ENCODE results near the gene EZH2. TPM values are rescaled to one million over a fixed set of nuclear protein-coding genes. Genes with fewer than 3 reads are reported as not detected.

The EZH2 gene
- total RNA-seq, 1 experiment from 2014 or later: 46.5 TPM

DNA sequence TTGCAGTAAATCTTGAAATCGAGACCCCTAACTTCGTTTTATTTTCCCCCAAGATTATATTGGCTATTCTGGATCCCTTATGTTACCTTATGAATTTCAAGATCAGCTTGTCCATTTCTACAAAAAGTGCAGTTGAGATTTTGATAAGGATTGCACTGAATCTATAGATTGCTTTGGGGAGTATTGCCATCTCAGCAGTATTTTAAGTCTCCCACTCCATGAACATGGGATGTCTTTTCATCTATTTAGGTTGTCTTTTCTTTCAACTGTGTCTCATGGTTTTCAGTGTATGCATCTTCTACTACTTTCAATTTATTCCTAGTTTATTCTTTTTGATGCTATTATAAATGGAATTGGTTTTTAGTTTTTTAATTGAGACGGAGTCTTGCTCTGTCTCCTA is 89.6 kb downstream of the EZH2 start:
- no TSS peak for BruUV-seq (replicated peaks)
- CTCF ChIA-PET: no interaction called here
- peaks cover 21% of the 10 kb centered on the region for H3K36me3 Mint-ChIP-seq (ENCODE audit: insufficient read depth, unreplicated experiment)

DNA sequence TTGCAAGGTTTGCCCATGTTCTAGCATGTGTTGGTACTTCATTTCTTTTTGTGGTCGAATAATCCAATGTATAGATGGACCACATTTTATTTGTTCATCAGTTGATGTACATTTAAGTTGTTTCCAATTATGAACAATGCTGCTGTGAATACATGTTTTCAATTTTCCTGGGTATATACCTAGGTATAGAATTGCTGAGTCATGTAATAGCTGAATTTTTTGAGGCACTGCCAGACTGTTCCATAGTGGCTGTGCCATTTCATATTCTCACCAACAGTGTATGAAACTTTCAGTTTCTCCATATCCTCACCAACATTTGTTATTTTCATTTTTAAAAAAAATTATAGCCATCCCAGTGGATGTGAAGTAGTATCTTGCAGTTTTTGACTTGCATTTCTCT is 90.5 kb downstream of the EZH2 start:
- peaks cover 28% of the 10 kb centered on the region for H3K36me3 Mint-ChIP-seq (ENCODE audit: insufficient read depth, unreplicated experiment)
- DNase-seq: no peak
- no peaks in the 10 kb centered on the region for H3K27me3 Mint-ChIP-seq (ENCODE audit: unreplicated experiment)
- BruUV-seq (replicated peaks): no TSS peak
- CTCF ChIA-PET: no interaction called here
- H3K4me3 Mint-ChIP-seq (ENCODE audit: low read depth, unreplicated experiment): no peak overlapping the region
- H3K27ac Mint-ChIP-seq (ENCODE audit: unreplicated experiment): no peak overlapping the region
- H3K4me1 Mint-ChIP-seq (ENCODE audit: low read depth, unreplicated experiment): no peaks in the 10 kb centered on the region
- TF ChIP-seq, protein P1, sequence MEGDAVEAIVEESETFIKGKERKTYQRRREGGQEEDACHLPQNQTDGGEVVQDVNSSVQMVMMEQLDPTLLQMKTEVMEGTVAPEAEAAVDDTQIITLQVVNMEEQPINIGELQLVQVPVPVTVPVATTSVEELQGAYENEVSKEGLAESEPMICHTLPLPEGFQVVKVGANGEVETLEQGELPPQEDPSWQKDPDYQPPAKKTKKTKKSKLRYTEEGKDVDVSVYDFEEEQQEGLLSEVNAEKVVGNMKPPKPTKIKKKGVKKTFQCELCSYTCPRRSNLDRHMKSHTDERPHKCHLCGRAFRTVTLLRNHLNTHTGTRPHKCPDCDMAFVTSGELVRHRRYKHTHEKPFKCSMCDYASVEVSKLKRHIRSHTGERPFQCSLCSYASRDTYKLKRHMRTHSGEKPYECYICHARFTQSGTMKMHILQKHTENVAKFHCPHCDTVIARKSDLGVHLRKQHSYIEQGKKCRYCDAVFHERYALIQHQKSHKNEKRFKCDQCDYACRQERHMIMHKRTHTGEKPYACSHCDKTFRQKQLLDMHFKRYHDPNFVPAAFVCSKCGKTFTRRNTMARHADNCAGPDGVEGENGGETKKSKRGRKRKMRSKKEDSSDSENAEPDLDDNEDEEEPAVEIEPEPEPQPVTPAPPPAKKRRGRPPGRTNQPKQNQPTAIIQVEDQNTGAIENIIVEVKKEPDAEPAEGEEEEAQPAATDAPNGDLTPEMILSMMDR (IDR thresholded peaks at IDR 0.05; ENCODE audit: unreplicated experiment): no peak
- intact Hi-C loops (cut with micrococcal nuclease; ENCODE audit: unreplicated experiment): no loop called here
- H3K9me3 Mint-ChIP-seq (ENCODE audit: low read depth, unreplicated experiment): no peaks in the 10 kb centered on the region

More for the DNA sequence above, 89.6 kb downstream of the EZH2 start:
- Mint-ChIP-seq H3K4me3 (ENCODE audit: low read depth, unreplicated experiment) (no peak overlapping the region), H3K27me3 (ENCODE audit: unreplicated experiment) (no peaks in the 10 kb centered on the region), H3K27ac (ENCODE audit: unreplicated experiment) (no peak overlapping the region), H3K9me3 (ENCODE audit: low read depth, unreplicated experiment) (no peaks in the 10 kb centered on the region), H3K4me1 (ENCODE audit: low read depth, unreplicated experiment) (no peaks in the 10 kb centered on the region)
- no peak for DNase-seq
- intact Hi-C loops (cut with micrococcal nuclease; ENCODE audit: unreplicated experiment): no loop called here
- TF ChIP-seq, protein P1 (IDR thresholded peaks at IDR 0.05; ENCODE audit: unreplicated experiment): no peak

DNA sequence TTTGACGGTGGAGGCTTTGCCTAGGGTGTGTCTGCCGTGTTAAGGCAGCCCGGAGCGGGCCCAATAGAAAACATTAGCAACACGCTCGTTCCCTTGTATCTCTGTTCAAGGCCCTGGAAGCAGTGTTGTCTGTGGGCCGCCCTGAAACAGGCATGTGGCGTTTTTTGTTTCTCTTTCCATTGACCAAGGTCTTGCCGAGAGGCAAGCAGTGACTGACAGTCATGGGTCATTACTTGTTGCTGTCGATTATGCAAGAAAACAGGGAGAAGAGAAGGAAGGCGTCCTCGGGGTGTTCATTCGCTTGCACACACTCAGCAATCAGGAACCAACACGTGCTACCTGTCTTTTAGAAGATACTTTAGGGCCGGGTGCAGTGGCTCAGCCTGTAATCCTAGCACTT is 92.5 kb downstream of the EZH2 start:
- Mint-ChIP-seq H3K4me3 (ENCODE audit: low read depth, unreplicated experiment) (no peak overlapping the region), H3K9me3 (ENCODE audit: low read depth, unreplicated experiment) (no peaks in the 10 kb centered on the region), H3K4me1 (ENCODE audit: low read depth, unreplicated experiment) (no peaks in the 10 kb centered on the region), H3K36me3 (ENCODE audit: insufficient read depth, unreplicated experiment) (peaks cover 33% of the 10 kb centered on the region), H3K27ac (ENCODE audit: unreplicated experiment) (no peak overlapping the region), H3K27me3 (ENCODE audit: unreplicated experiment) (no peaks in the 10 kb centered on the region)
- TF ChIP-seq, protein P1 (IDR thresholded peaks at IDR 0.05; ENCODE audit: unreplicated experiment): no peak
- CTCF ChIA-PET: no interaction called here
- no peak for DNase-seq
- BruUV-seq (replicated peaks): no TSS peak
- intact Hi-C loops (cut with micrococcal nuclease; ENCODE audit: unreplicated experiment): no loop called here

DNA sequence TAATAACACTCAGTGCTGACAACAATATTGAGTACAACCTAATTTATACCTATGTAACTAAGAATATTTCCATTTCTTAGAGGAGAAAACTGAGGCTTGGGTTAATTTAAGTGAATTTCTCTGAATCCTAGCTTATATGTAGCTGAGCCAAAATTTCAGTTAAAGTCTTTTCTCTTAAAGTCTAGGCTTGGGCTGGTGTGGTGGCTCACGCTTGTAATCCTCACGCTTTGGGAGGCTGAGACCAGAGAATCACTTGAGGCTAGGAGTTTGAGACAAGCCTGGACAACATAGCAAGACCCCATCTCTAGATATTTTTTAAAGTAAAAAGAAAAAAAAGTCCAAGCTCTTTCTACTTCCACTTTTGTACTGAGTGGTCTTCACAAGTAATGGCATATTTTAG is 93.2 kb downstream of the EZH2 start:
- Mint-ChIP-seq H3K27me3 (ENCODE audit: unreplicated experiment) (no peaks in the 10 kb centered on the region), H3K9me3 (ENCODE audit: low read depth, unreplicated experiment) (no peaks in the 10 kb centered on the region), H3K4me1 (ENCODE audit: low read depth, unreplicated experiment) (no peaks in the 10 kb centered on the region), H3K36me3 (ENCODE audit: insufficient read depth, unreplicated experiment) (peaks cover 33% of the 10 kb centered on the region), H3K27ac (ENCODE audit: unreplicated experiment) (no peak overlapping the region), H3K4me3 (ENCODE audit: low read depth, unreplicated experiment) (no peak overlapping the region)
- intact Hi-C loops (cut with micrococcal nuclease; ENCODE audit: unreplicated experiment): no loop called here
- CTCF ChIA-PET: no interaction called here
- TF ChIP-seq, protein P1 (IDR thresholded peaks at IDR 0.05; ENCODE audit: unreplicated experiment): no peak
- no peak for DNase-seq
- BruUV-seq (replicated peaks): no TSS peak
